NCI-H1694 (cell line): ENCODE measurements around the gene AHNAK2.
A peak's percentile ranks its signal among the peaks of the same experiment; 100 is the strongest.

Experiments used
- DNase-seq: peaks from one replicate; lab custom pipeline; 2025; lab: John Stamatoyannopoulos, UW

AHNAK2 gene

GRCh38 chr14:104973385-104974145 lies 4.6 kb downstream of the AHNAK2 start:
- DNase-seq, result peak; percentile 18

- DNase-seq, result peak; percentile 39
Measured at GRCh38 chr14:104973135-104973384, 5.1 kb downstream of the AHNAK2 start.

DNA sequence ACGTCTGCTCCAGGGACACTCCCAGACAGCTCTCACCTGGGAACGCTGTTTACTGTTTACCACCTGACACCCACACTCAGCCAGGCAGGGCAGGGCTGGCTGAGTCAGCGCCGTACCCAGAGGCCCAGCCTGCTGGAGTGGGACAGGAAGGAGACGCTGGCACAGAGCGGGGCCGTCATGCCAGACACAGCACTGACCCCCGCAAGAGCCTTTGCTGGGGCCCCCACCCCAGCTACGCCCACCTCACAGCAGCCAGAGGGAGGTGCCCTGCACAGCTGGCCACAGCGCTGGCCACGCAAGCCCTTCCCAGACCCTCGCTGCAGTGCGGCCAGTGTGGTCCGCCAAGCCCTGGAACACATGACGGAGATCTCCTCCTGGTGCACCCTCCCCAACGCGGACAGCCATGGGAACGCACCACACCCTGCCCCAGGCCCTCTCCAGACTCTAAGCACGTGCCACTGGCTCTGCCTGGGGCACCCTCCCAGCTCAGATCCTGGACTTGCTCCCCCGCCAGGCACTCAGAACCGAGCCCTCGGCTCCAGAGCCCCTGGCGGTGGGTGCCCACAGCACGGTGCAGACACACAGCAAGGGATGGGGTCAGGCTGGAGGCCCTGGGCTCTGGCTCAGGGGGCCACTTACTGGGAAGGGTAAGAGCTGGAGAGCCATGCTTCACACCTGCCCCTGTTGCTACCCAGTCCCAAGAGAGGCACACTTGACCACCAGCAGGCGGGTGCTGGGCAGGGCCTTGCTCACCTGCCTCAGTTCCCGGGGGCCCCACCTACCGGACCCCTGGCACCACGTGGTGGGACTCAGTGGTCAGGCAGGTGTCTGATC lies 5.7 kb downstream of the AHNAK2 start:
- DNase-seq, result no peak

GRCh38 chr14:104971447-104972240 lies 6.5 kb downstream of the AHNAK2 start:
- DNase-seq, result no peak

GRCh38 chr14:104970231-104971068 lies 7.7 kb downstream of the AHNAK2 start:
- no peak for DNase-seq

- DNase-seq, result no peak
Measured at GRCh38 chr14:104969741-104970230, 8.4 kb downstream of the AHNAK2 start.

DNA sequence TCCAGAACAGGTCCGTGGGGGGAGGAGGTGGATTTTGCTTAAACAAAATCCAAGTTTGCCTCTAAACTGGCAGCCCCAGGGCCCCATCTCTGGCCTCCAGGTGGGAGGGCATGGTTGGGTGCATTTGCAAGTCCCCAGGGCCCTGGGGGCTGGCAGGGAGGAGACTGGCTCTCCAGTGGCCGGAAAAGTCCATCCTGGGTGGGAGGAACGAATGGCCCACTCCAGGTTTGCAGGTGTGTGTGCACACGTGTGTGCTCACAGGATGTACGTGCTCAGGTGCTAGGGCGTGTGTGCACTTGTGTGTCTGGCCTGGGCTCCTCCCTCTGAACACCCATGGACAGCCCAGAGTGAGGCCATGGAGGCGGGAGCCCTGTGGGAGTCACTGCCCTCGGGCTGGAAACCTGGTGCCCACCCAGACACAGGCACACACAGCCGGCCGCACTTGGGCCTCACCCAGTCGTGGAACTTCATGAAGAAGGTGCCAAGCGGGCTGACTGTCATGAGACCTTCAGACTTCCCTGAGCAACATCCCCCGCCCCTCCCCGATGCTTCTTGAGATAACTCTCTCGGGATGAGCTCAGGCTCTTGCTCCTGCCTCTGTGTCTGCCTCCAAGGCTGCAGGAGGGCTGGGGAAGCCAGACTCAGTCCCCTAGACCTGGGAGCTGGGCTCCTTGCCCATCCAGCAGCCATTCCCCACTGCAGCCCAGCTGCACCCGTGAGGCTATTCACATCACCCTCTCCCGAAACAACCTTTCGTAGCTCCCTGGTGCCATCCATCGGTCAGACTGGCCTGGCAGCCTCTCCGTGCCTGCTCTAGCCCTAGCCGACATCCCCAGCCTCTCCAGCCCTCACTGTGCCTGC lies 9.4 kb downstream of the AHNAK2 start:
- DNase-seq, result no peak

- DNase-seq, result peak; percentile 18
Measured at GRCh38 chr14:104968153-104968527, 10.0 kb downstream of the AHNAK2 start.

- DNase-seq, result no peak
Measured at GRCh38 chr14:104967386-104968152, 10.6 kb downstream of the AHNAK2 start.

- DNase-seq, result no peak
Measured at GRCh38 chr14:104966981-104967385, 11.2 kb downstream of the AHNAK2 start.

- no peak for DNase-seq
Measured at GRCh38 chr14:104966261-104966865, 11.8 kb downstream of the AHNAK2 start.

- no peak for DNase-seq
Measured at GRCh38 chr14:104965561-104966231, 12.5 kb downstream of the AHNAK2 start.

DNA sequence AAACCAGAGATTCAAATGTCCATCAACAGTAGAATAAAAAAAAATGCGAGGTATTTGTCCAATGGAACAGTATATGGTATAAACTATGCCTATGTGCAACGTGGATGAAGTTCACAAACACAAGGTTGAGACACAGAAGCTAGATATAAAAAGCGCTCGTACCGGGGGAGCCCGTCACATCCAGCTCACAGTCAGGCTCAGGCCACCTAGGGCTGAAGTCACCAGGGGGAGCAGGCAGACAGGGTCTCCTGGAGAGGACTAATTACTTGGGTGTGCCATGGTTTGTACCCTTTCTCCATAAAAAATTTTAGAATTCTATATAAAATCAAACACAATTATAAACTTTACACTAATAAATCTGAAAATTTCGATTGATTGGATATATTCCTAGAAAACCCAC lies 13.6 kb downstream of the AHNAK2 start:
- DNase-seq, result no peak

DNA sequence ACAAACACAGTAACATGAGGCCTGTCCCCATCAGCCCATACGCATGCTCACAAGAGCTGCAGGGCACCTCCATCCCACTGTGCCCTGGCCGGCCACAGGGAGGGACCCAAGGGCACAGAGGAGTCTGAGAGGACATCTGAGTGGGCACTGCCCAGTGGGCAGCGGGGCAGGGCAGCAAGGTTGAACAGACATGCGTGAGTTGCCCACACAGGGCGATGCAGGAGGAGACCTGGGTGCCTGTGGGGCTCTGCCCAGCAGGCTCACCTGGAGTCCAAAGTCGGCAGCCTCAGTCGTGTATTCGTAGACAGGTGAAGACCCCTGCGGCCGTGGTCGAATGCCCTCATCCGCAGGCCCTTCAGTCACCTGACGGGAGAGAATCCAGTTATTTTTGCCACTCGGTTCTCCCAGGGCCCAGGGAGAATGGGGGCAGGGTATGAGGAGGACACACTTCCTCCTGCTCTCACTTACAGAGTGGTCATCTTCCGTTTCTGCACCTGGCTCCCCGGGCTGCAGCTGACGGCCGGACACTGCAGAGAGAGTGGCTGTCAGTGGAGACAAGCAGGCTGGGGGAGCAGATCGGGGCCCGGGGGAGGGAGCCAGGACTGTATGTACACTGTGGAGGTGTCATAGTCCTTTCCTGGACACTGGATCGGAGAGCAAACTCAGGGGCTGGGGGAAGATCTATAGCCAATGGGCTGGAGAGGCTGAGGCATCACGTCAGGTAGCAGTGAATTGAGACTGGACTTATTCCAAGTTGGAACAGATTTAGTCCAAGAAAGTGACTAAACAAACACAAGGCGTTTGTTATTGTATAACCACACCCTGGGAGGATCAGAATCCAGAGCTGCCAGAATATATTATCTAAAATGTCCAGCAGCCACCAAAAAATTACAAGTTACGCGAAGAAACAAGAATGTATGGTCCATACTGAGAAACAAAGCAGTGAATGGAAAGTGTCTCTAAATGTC lies 20.7 kb downstream of the AHNAK2 start:
- DNase-seq, result no peak

- no peak for DNase-seq
Measured at GRCh38 chr14:104956290-104956890, 21.8 kb downstream of the AHNAK2 start.

GRCh38 chr14:104955396-104955770 lies 22.8 kb downstream of the AHNAK2 start:
- no peak for DNase-seq

- DNase-seq, result no peak
Measured at GRCh38 chr14:104954746-104955395, 23.3 kb downstream of the AHNAK2 start.
